OCI-LY7 (cell line): ENCODE data around the gene TAOK2.

ENCODE experiments used
- CTCF ChIP-seq: fragments of 200-600 bp; sonication (generic); conservative IDR thresholded peaks from 2 replicates; pipeline ENCODE4 v1.5.1; 2014; ENCODE audit warnings: mild to moderate bottlenecking, antibody characterized with exemption, low read length, moderate library complexity, mixed read lengths
- EZH2phosphoT487 ChIP-seq: fragments of 200-600 bp; sonication (generic); IDR thresholded peaks from 2 replicates; pipeline ENCODE4 v1.6.1; 2018; ENCODE audit warnings: low read depth, borderline replicate concordance, mild to moderate bottlenecking, mixed run types, antibody characterized with exemption, low read length, moderate library complexity, mixed read lengths

- no peak for TF ChIP-seq CTCF
- TF ChIP-seq EZH2phosphoT487 = no peak
These were observed 21.9 kb upstream of the TAOK2 start for GRCh38 chr16:29951625-29952365.
